Bronchial epithelial cell (primary cell): Measurements from ENCODE around the gene PKDREJ. TPM values are rescaled to one million over a fixed set of nuclear protein-coding genes. Genes with fewer than 3 reads are reported as not detected.

ENCODE experiments used
- DNase-seq: peaks from one replicate; pipeline ENCODE4 v3.0.0-alpha.2; 2010; ENCODE audit warnings: low read depth
- FAIRE-seq: peaks from 2 replicates; lab custom pipeline; 2011; peaks lifted over from hg19 to GRCh38; lab: Jason Lieb, UNC
- H3K27me3 ChIP-seq: 2 replicates; pipeline ENCODE4 v1.5.1; 2011; ENCODE audit warnings: low read length; ENCODE audit not compliant: control insufficient read depth, insufficient read depth
- H3K36me3 ChIP-seq: 2 replicates; pipeline ENCODE4 v1.5.1; 2011; ENCODE audit warnings: low read length; ENCODE audit not compliant: control insufficient read depth, insufficient read depth
- H3K4me3 ChIP-seq: 2 replicates; pipeline ENCODE4 v1.5.1; 2011; ENCODE audit warnings: mild to moderate bottlenecking, low read depth, low read length, control low read depth
- total RNA-seq: library from RNA; depleted of rRNA; stranded (reverse); fragments of >200 nt; gene quantifications from 2 replicates; pipeline ENCODE4 v1.2.1, GENCODE V29; 2014
- TF ChIP-seq, protein P1 (sequence below): IDR thresholded peaks from 2 replicates; pipeline ENCODE4 v1.5.1; 2011; ENCODE audit warnings: mild to moderate bottlenecking, moderate library complexity, low read length, control low read depth, inconsistent platforms; ENCODE audit not compliant: insufficient read depth, severe bottlenecking

PKDREJ gene
- total RNA-seq, 1 donor from 2014 or later, result not detected

DNA sequence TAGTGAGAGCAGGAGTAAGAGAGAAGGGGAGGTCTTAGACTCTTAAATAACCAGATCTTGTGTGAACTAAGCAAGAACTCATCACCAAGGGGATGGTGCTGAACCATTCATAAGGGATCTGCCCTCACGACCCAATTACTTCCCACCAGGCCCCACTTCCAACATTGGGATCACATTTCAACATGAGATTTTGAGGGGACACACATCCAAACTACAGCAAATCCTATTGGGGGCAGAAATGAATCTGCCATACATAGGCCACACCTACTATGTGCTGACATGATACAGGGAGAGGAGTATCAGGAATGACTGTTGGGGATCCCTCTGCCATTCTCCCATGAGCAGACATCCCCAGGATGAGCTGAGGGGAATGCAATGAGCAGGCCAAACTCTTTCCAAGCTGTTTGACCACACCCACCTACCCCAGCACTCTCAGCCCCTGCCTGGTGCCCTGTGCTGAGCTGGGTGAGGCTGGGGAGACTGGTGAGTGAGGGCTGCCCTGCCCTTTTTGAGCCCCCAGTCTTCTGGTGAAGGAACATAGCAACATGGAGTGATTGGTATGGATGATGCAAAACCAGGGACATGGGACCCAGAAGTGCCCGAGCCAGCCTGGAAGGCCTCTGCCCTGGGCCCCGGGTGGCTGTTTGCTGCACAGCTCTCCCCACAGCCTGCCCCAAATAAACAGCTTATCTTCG lies 32.3 kb upstream of the PKDREJ start:
- Histone ChIP-seq H3K36me3 (no peaks in the 10 kb centered on the region), H3K4me3 (no peak overlapping the region), H3K27me3 (no peaks in the 10 kb centered on the region)
- TF ChIP-seq, protein P1, sequence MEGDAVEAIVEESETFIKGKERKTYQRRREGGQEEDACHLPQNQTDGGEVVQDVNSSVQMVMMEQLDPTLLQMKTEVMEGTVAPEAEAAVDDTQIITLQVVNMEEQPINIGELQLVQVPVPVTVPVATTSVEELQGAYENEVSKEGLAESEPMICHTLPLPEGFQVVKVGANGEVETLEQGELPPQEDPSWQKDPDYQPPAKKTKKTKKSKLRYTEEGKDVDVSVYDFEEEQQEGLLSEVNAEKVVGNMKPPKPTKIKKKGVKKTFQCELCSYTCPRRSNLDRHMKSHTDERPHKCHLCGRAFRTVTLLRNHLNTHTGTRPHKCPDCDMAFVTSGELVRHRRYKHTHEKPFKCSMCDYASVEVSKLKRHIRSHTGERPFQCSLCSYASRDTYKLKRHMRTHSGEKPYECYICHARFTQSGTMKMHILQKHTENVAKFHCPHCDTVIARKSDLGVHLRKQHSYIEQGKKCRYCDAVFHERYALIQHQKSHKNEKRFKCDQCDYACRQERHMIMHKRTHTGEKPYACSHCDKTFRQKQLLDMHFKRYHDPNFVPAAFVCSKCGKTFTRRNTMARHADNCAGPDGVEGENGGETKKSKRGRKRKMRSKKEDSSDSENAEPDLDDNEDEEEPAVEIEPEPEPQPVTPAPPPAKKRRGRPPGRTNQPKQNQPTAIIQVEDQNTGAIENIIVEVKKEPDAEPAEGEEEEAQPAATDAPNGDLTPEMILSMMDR, result no peak
- DNase-seq, result no peak
- peak; percentile 23 for FAIRE-seq

DNA sequence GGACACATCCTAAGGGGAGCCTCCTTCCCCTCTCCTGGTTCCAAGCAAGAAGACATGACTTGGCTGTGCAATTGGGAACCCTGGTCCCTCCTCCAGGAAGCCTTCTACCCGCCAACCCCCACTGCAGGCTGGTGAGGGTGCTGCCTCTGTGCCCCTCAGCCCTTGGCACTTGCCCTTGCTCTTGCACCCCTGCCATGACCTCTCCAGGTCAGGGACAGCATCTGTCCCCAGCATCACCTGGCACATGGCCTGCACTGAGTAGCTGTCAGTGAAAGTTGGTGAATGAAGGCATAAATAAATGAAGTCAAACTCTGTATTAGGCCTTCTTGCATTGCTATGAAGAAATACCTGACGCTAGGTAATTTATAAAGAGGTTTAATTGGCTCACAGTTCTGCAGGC lies 31.6 kb upstream of the PKDREJ start:
- H3K36me3 ChIP-seq, result no peaks in the 10 kb centered on the region
- FAIRE-seq (no peak), DNase-seq (no peak)
- H3K4me3 ChIP-seq, result no peak overlapping the region
- H3K27me3 ChIP-seq, result no peaks in the 10 kb centered on the region
- TF ChIP-seq, protein P1, result no peak

DNA sequence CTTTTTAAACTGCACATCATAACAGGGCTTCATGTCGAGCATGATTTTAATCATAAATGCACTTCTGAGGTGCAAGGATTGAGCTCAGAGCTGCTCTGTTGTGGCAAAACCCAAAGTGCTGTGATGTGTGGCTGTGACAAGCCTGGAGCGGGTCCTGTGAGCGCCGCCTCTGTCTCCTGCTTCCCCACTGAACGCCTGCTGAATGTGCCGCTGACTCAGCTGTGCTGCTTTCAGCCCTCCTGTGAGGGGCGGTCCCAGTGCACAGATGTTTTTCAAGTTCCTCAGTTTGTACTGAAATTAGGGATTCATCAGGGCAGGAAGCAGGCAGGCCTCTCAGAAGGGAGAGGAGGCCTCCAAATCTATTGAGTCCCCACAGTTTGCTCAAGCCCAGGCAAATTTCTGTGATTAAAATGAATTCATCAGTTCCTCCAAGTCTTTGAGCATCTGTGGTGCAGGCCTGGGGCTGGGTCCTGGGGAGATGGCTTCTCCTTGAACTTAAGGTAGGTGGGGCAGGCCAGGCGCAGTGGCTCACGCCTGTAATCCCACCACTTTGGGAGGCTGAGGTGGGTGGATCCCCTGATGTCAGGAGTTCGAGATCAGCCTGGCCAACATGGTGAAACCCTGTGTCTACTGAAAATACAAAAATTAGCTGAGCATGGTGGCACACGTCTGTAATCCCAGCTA lies 30.6 kb upstream of the PKDREJ start:
- no peak overlapping the region for H3K4me3 ChIP-seq
- no peaks in the 10 kb centered on the region for H3K36me3 ChIP-seq
- FAIRE-seq (no peak), DNase-seq (no peak)
- H3K27me3 ChIP-seq, result no peaks in the 10 kb centered on the region
- TF ChIP-seq, protein P1, result no peak

DNA sequence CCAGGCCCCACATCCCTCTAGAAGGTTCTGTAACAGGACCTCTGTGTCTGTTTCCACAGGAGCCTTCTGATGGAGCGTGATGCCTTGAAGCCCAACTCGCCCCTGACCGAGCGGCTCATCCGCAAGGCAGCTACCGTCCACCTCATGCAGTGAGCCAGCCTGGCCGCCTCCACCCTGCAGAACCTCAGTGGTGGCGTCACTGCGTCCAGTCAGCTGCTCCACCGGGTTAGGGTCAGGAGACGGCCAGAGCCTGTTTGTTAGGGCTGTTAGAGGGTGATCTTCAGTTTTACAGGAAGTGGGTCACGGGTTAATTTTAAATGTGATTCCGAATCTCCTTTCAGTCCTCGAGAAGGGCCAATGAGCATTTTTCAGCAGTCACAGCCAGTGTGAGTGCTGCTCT lies 29.6 kb upstream of the PKDREJ start:
- Histone ChIP-seq H3K36me3 (no peaks in the 10 kb centered on the region), H3K27me3 (no peaks in the 10 kb centered on the region), H3K4me3 (no peak overlapping the region)
- FAIRE-seq, result no peak
- no peak for DNase-seq
- TF ChIP-seq, protein P1, result no peak

DNA sequence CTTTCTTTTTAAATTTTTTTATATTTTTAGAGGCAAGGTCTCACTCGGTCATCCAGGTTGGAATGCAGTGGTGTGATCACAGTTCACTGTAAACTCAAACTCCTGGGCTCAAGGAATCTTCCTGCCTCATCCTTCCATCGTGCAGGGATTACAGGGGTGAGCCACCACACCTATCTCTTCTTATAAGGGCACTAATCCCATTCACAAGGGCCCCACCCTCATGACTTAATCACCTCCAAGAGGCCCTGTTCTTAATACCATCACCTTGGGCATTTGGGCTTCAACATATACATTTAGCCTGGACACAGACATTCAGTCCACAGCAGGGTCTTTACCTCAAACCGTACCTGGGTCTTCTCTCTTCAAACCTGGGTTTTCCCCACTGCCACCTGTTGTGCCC lies 29.0 kb upstream of the PKDREJ start:
- Histone ChIP-seq H3K4me3 (no peak overlapping the region), H3K27me3 (no peaks in the 10 kb centered on the region), H3K36me3 (no peaks in the 10 kb centered on the region)
- no peak for DNase-seq
- no peak for FAIRE-seq
- TF ChIP-seq, protein P1, result no peak
